Measurements from ENCODE around the gene XRN1.
A peak's percentile ranks its signal among the peaks of the same experiment; 100 is the strongest.

- TF ChIP-seq EZH2 (IDR thresholded peaks at IDR 0.05; ENCODE audit: low read length, unreplicated experiment) (no peak), CTCF (conservative IDR thresholded peaks at IDR 0.05; ENCODE audit: low read depth, low read length) (peak; percentile 63), EZH2phosphoT487 (IDR thresholded peaks at IDR 0.05; ENCODE audit: borderline replicate concordance, low read length) (no peak)
These were observed 81.4 kb downstream of the XRN1 start for GRCh38 chr3:142366434-142366833.

Measured in PC-3 (cell line).